GM21390 (cell line): ENCODE measurements around the gene PLEKHN1.

Experiments used
- ATAC-seq: cut with Tn5 transposase; IDR thresholded peaks from one replicate; pipeline ENCODE4 v1.9.1; 2021; ENCODE audit not compliant: unreplicated experiment

The PLEKHN1 gene

DNA sequence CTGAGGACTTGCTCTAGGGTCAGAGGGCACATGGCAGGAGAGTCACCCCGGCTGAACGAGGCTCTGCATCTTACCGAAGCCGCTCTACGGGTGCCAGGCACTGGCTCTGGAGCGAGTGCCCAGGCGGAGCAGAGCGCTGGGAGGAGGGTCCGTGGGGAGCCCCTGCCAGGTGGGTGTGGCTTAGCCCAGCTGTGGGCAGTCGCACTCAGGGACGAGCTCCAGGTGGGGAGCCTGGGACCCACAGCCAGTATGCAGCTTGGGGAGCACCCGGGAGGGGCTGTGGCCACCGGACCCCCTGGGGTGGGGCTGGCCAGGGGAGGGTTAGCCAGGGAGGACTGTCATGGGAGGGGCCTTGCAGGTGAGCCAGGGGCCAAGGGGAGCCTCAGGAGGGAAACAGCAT, 57.4 kb downstream of the PLEKHN1 start:
- no peak for ATAC-seq

DNA sequence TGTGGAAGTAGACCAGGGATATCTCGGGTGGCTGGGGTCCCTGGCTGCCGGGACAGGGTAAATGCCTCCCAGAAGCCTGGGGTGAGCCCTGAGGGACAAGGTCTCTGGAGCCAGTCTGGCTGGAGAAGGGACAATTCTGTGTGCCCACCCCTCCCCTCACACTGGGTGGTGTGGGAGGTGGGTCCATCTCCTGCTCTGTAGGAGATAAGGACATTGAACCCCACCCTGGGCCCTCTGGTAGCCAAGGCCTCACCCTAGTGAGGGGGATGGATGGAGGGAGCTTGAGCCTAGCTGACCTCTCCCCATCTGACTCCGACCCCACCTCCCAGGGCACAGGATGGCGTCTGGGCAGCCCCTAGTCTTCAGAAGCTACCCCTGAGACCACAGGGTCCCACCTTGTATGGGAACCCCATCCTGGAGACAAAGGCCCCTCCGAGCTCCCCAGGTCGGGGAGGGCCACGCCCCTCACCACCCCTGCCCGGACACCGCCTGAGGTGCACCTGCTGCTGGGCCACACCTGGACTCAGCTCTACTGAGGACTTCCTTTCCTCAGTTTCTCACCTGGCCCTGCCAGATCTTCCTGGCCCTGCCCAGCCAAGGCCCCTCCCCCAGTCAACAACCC, 58.0 kb downstream of the PLEKHN1 start:
- ATAC-seq: no peak

DNA sequence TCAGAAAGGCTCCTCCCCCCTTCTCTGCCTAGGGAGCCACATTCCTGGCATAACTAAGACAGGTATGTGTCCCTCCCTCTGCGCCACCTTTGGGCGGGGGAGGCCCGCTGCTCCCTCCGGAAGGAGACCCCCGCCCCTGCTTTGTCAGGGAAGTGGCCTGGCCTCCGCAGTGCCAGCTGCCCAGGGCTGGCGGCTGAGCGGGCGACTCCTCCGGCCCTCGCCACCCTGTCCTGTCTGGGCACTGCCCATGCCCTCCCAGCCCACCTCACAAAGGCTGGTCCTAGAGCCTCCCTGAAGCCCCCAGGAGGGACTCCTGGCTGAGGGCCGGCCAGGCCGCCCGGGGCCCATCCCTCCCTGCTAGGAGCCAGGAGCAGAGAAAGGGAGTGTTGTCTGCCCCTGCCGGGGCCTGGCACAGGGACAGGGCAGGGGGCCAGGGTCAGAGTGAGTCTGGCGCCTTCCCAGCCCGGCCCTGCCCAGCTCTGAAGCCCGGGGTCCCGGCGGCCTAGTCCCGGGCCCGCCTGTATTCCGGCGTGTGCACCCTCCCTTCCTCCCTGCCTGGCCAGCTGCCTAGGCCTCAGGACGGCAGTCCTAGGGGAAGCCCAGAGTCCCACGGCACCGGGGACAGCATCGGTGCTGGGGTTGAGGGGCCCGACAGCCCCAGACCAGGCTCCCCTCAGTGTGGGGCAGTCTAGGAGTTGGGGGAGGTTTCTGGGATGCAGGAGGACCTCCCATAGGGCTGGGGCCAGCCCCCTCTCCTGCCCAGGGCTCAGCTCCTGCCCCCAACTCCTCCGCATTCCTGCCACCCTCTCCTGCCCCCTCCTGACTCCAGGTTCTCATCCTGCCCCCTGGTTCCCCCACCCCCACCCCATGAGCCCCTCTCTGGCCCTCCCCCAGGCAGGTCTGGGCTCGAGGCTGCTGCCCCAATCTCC, 58.8 kb downstream of the PLEKHN1 start:
- ATAC-seq: no peak
